ENCODE measurements around the gene FBXW11.

- TF ChIP-seq CTCF (conservative IDR thresholded peaks at IDR 0.05; ENCODE audit: low read length) (no peak), EZH2phosphoT487 (IDR thresholded peaks at IDR 0.05; ENCODE audit: borderline replicate concordance) (no peak)
Observed at GRCh38 chr5:171842777-171843328, 163.6 kb downstream of the FBXW11 start.

All from Loucy (cell line).